Motor neuron (in vitro differentiated cells): Measurements from ENCODE around the gene CDH12. TPM values are rescaled to one million over a fixed set of nuclear protein-coding genes. Genes with fewer than 3 reads are reported as not detected.

Experiments used
- ATAC-seq, 8 experiments: fragments of 200-7000 bp; cut with Tn5 transposase; replicated peaks in 6 of 8; 2 replicates each; pipeline ENCODE4 v1.8.0; 2021; ENCODE audit warnings: mild to moderate bottlenecking in 8 of 8, moderate library complexity in 8 of 8
- H3K27ac ChIP-seq, 2 donors: fragments of 250-450 bp; sonication (Bioruptor Pico); 2 replicates each; pipeline ENCODE4 v1.9.0; 2021; ENCODE audit warnings: antibody characterized with exemption in 2 of 2, mild to moderate bottlenecking in 2 of 2, moderate library complexity in 1 of 2
- H3K4me1 ChIP-seq, 2 donors: fragments of 250-450 bp; sonication (Bioruptor Pico); replicated peaks in 1 of 2; 2 replicates each; pipeline ENCODE4 v1.6.1; 2021; ENCODE audit warnings: antibody characterized with exemption in 2 of 2, mild to moderate bottlenecking in 2 of 2, moderate library complexity in 1 of 2
- H3K4me3 ChIP-seq, 5 donors: fragments of 250-450 bp; sonication (Bioruptor Pico); 2 replicates each; pipeline ENCODE4 v1.9.0; 2021; ENCODE audit warnings: antibody characterized with exemption in 5 of 5, mild to moderate bottlenecking in 5 of 5, moderate library complexity in 4 of 5
- WGBS, 10 experiments: fragments of 450-650 bp; shearing (Covaris generic); methylation state at CpG; one replicate each; pipeline ENCODE4 v1.0.0; 2022; 5-methylcytosine and 5-hydroxymethylcytosine counted together
- in situ Hi-C, 9 experiments: fragments of 400-800 bp; cut with MboI; loops; one replicate each; pipeline ENCODE4 v1.15.0; 2021; ENCODE audit warnings: low sequenced_read_pairs in 9 of 9, low pct_unique_long_range_greater_than_20kb in 2 of 9; ENCODE audit not compliant: unreplicated experiment in 9 of 9
- total RNA-seq, 8 experiments: library from RNA; unstranded; fragments of 300-600 nt; gene quantifications; 2 replicates each; pipeline versions ENCODE4 v1.2.3 to v1.2.4, GENCODE V29; 2022

Gene CDH12
- total RNA-seq, 8 experiments from 2014 or later: 1.6 to 30.5 (median 23.7) TPM; not detected in 3

GRCh38 chr5:22751536-22751935, 101.6 kb downstream of the CDH12 start:
- ATAC-seq: no peak
- H3K4me3 ChIP-seq: no peak overlapping the region
- H3K27ac ChIP-seq: no peak overlapping the region
- in situ Hi-C loops: no loop called here
- WGBS, 10 experiments: 0 to 100% (median 90%) methylated on average over 2 to 4 of the region's 4 CpGs; no CpG with 5 or more reads in 1 of the 10 experiments
- no peaks in the 10 kb centered on the region for H3K4me1 ChIP-seq

GRCh38 chr5:22736443-22737003, 116.6 kb downstream of the CDH12 start:
- WGBS, 10 experiments: 0 to 93% (median 66%) methylated on average over 1 to 3 of the region's 3 CpGs
- no peaks in the 10 kb centered on the region for H3K4me1 ChIP-seq
- no peak overlapping the region for H3K4me3 ChIP-seq
- peak in 1 of 8 experiments; percentile 66 for ATAC-seq
- in situ Hi-C loops: no loop called here
- H3K27ac ChIP-seq: no peak overlapping the region

- Histone ChIP-seq H3K27ac (no peak overlapping the region), H3K4me3 (no peak overlapping the region), H3K4me1 (no peaks in the 10 kb centered on the region)
- no peak for ATAC-seq
- WGBS, 10 experiments: 20 to 100% (median 93%) methylated on average over 1 to 2 of the region's 2 CpGs; no CpG with 5 or more reads in 2 of the 10 experiments
- in situ Hi-C loops: no loop called here
These were observed 118.2 kb downstream of the CDH12 start for GRCh38 chr5:22734907-22735306.

- in situ Hi-C loops: no loop called here
- peaks cover 6 to 9% of the 10 kb centered on the region in 2 donors for H3K4me1 ChIP-seq
- no peak overlapping the region for H3K4me3 ChIP-seq
- peak in 5 of 8 experiments; percentile 80 to 93 (median 88) for ATAC-seq
- WGBS, 10 experiments: 6 to 89% (median 54%) methylated on average over 1 to 3 of the region's 4 CpGs; no CpG with 5 or more reads in 2 of the 10 experiments
- H3K27ac ChIP-seq: no peak overlapping the region
These were observed 124.5 kb downstream of the CDH12 start for GRCh38 chr5:22728610-22729009.

- ATAC-seq: peak in 1 of 8 experiments; percentile 31
- Histone ChIP-seq H3K4me3 (no peak overlapping the region), H3K4me1 (no peaks in the 10 kb centered on the region), H3K27ac (no peak overlapping the region)
- 17 to 100% (median 44%) methylated on average over 1 of the region's 1 CpG; no CpG with 5 or more reads in 5 of the 10 experiments for WGBS, 10 experiments
- in situ Hi-C loops: no loop called here
These were observed 130.7 kb downstream of the CDH12 start for GRCh38 chr5:22722491-22722890.

GRCh38 chr5:22722056-22722455, 131.1 kb downstream of the CDH12 start:
- ATAC-seq: no peak
- in situ Hi-C loops: no loop called here

GRCh38 chr5:22719842-22720241, 133.3 kb downstream of the CDH12 start:
- WGBS, 10 experiments: 0 to 100% (median 54%) methylated on average over 1 to 3 of the region's 3 CpGs; no CpG with 5 or more reads in 4 of the 10 experiments
- Histone ChIP-seq H3K4me1 (no peaks in the 10 kb centered on the region), H3K4me3 (no peak overlapping the region), H3K27ac (no peak overlapping the region)
- in situ Hi-C loops: no loop called here
- ATAC-seq: no peak

More at GRCh38 chr5:22722056-22722455, 131.1 kb downstream of the CDH12 start:
- WGBS, 10 experiments: 0 to 80% (median 39%) methylated on average over 1 of the region's 1 CpG; no CpG with 5 or more reads in 6 of the 10 experiments
- H3K27ac ChIP-seq: no peak overlapping the region
- H3K4me1 ChIP-seq: no peaks in the 10 kb centered on the region
- no peak overlapping the region for H3K4me3 ChIP-seq

- Histone ChIP-seq H3K27ac (no peak overlapping the region), H3K4me1 (peaks cover 0 to 2% of the 10 kb centered on the region in 2 donors), H3K4me3 (no peak overlapping the region)
- ATAC-seq: no peak
- in situ Hi-C loops: no loop called here
- 0 to 79% (median 27%) methylated on average over 1 to 2 of the region's 2 CpGs; no CpG with 5 or more reads in 2 of the 10 experiments for WGBS, 10 experiments
These were observed 142.5 kb downstream of the CDH12 start for GRCh38 chr5:22710660-22711059.

- in situ Hi-C loops: no loop called here
- peaks cover 0 to 2% of the 10 kb centered on the region in 2 donors for H3K4me1 ChIP-seq
- no peak overlapping the region for H3K27ac ChIP-seq
- no peak for ATAC-seq
- H3K4me3 ChIP-seq: no peak overlapping the region
These were observed 143.4 kb downstream of the CDH12 start for GRCh38 chr5:22709743-22710142.

- ATAC-seq: no peak
- in situ Hi-C loops: no loop called here
- 48 to 98% (median 86%) methylated on average over 3 to 9 of the region's 9 CpGs for WGBS, 10 experiments
- H3K27ac ChIP-seq: no peak overlapping the region
- no peak overlapping the region for H3K4me3 ChIP-seq
- peaks cover 0 to 2% of the 10 kb centered on the region in 2 donors for H3K4me1 ChIP-seq
These were observed 144.3 kb downstream of the CDH12 start for GRCh38 chr5:22708770-22709328.

- in situ Hi-C loops: no loop called here
- WGBS, 10 experiments: 0 to 100% (median 60%) methylated on average over 1 of the region's 1 CpG; no CpG with 5 or more reads in 1 of the 10 experiments
- H3K4me3 ChIP-seq: no peak overlapping the region
- no peak overlapping the region for H3K27ac ChIP-seq
- ATAC-seq: peak in 5 of 8 experiments; percentile 21 to 52 (median 46)
- H3K4me1 ChIP-seq: peaks cover 0 to 9% of the 10 kb centered on the region in 2 donors
These were observed 146.2 kb downstream of the CDH12 start for GRCh38 chr5:22706901-22707300.

- no peak for ATAC-seq
- no peak overlapping the region for H3K27ac ChIP-seq
- 30 to 100% (median 72%) methylated on average over 1 to 5 of the region's 5 CpGs for WGBS, 10 experiments
- H3K4me3 ChIP-seq: no peak overlapping the region
- in situ Hi-C loops: no loop called here
- peaks cover 0 to 7% of the 10 kb centered on the region in 2 donors for H3K4me1 ChIP-seq
These were observed 153.8 kb downstream of the CDH12 start for GRCh38 chr5:22699319-22699718.

GRCh38 chr5:22693121-22693520, 160.0 kb downstream of the CDH12 start:
- no peak for ATAC-seq
- H3K27ac ChIP-seq: no peak overlapping the region
- H3K4me1 ChIP-seq: no peaks in the 10 kb centered on the region
- in situ Hi-C loops: no loop called here
- 0 to 100% (median 53%) methylated on average over 1 to 4 of the region's 4 CpGs; no CpG with 5 or more reads in 1 of the 10 experiments for WGBS, 10 experiments
- H3K4me3 ChIP-seq: no peak overlapping the region

GRCh38 chr5:22683050-22683449, 170.1 kb downstream of the CDH12 start:
- H3K4me1 ChIP-seq: peaks cover 11 to 32% of the 10 kb centered on the region in 2 donors
- ATAC-seq: peak in 5 of 8 experiments; percentile 95 to 97 (median 96)
- H3K27ac ChIP-seq: no peak overlapping the region
- WGBS, 10 experiments: 0 to 20% (median 11%) methylated on average over 1 to 2 of the region's 2 CpGs; no CpG with 5 or more reads in 3 of the 10 experiments
- no peak overlapping the region for H3K4me3 ChIP-seq
- in situ Hi-C loops: no loop called here
